Pancreas (tissue), 10 donors: ENCODE measurements around the gene CCDC69. TPM values are rescaled to one million over a fixed set of nuclear protein-coding genes. Genes with fewer than 3 reads are reported as not detected.
A peak's percentile ranks its signal among the peaks of the same experiment; 100 is the strongest.

ENCODE experiments used
- ATAC-seq, 4 donors: fragments of 200-7000 bp; cut with Tn5 transposase; one replicate each; pipeline versions ENCODE4 v1.8.0 to v1.9.1; 2020; ENCODE audit warnings: mild to moderate bottlenecking in 4 of 4, moderate library complexity in 4 of 4
- DNase-seq, 6 donors: peaks; one replicate each; pipeline ENCODE4 v3.0.0-alpha.2; 2020
- FAIRE-seq: peaks from 2 replicates; lab custom pipeline; 2012; peaks lifted over from hg19 to GRCh38; lab: Jason Lieb, UNC
- H3K27ac ChIP-seq, 4 donors: fragments of 200-600 bp; sonication (generic); 1 replicate in 3 of 4; 2 replicates in 1 of 4; pipeline versions ENCODE4 v1.5.0 to v1.8.0; 2020
- H3K27me3 ChIP-seq, 4 donors: fragments of 200-600 bp; one replicate each; pipeline ENCODE4 v1.8.0; 2021
- H3K36me3 ChIP-seq, 3 donors: fragments of 200-600 bp; sonication (generic) in 1 of 3; one replicate each; pipeline versions ENCODE4 v1.5.0 to v1.8.0; 2020 to 2021
- H3K4me1 ChIP-seq, 3 donors: fragments of 200-600 bp; one replicate each; pipeline ENCODE4 v1.8.0; 2021
- H3K4me3 ChIP-seq, 4 donors: fragments of 200-600 bp; sonication (generic) in 2 of 4; one replicate each; pipeline versions ENCODE4 v1.5.0 to v1.8.0; 2020 to 2021
- H3K9me3 ChIP-seq, 4 donors: fragments of 200-600 bp; one replicate each; pipeline ENCODE4 v1.8.0; 2021
- WGBS, 2 donors: extraction: QIAGEN DNeasy Blood & Tissue Kit; methylation state at CpG; one replicate each; pipeline ENCODE4 v1.1.7; 2013; 5-methylcytosine and 5-hydroxymethylcytosine counted together
- intact Hi-C, 3 donors: fragments of 100-400 bp; cut with DNase I; formaldehyde crosslinking; loops; one replicate each; pipeline versions ENCODE4 v1.11.1 to v1.14.2; 2022
- polyA plus RNA-seq, 2 donors: library from polyadenylated mRNA; stranded (reverse); fragments of 200-250 nt; gene quantifications; one replicate each; pipeline ENCODE4 v1.2.3, GENCODE V29; 2013
- total RNA-seq, 6 donors: library from RNA; stranded (reverse); fragmentation: NEBNext Ultra II Directional in 4 of 6; extraction: Animal tissue kit (Norgen Biotek cat#: 25700) in 4 of 6; gene quantifications; one replicate each; pipeline versions ENCODE4 v1.2.1 to v1.2.4, GENCODE V29; 2021 to 2023
- TF ChIP-seq, protein P1 (sequence below), 4 donors: fragments of 200-600 bp; sonication (generic) in 3 of 4; IDR thresholded peaks; one replicate each; pipeline versions ENCODE4 v1.5.0 to v1.8.0; 2021; ENCODE audit warnings: antibody characterized with exemption in 4 of 4
- donor health status: healthy with polysubstance abuse.
- donor health status: DM: no; HTN: no; CAD: no; lungs with moderate emphysema.
- donor health status: DM: no; HTN: no; CAD: no.
- donor health status: control.
- donor health status: control.
- donor health status: Bipolar disorder and iron deficiency.
- donor health status: DM: yes; HTN: yes; CAD: no.
- donor health status: DM: no; HTN: no; CAD: no.
- donor health status: DM: no; HTN: no; CAD: no.
- donor health status: DM: yes; HTN: yes; CAD: no.

Gene CCDC69
- total and polyA plus RNA-seq, 8 donors: 8.1 to 29.4 (median 20.4) TPM

GRCh38 chr5:151168602-151169344, 55.1 kb downstream of the CCDC69 start:
- DNase-seq (no peak), ATAC-seq (no peak), FAIRE-seq (no peak)
- WGBS, 2 donors: 82 to 84% methylated on average over 10 of the region's 10 CpGs
- no peak overlapping the region for H3K27ac ChIP-seq
- H3K4me1 ChIP-seq: peaks cover 0 to 3% (median 0%) of the 10 kb centered on the region in 3 donors
- no peaks in the 10 kb centered on the region for H3K9me3 ChIP-seq
- H3K36me3 ChIP-seq: no peaks in the 10 kb centered on the region
- TF ChIP-seq, protein P1, sequence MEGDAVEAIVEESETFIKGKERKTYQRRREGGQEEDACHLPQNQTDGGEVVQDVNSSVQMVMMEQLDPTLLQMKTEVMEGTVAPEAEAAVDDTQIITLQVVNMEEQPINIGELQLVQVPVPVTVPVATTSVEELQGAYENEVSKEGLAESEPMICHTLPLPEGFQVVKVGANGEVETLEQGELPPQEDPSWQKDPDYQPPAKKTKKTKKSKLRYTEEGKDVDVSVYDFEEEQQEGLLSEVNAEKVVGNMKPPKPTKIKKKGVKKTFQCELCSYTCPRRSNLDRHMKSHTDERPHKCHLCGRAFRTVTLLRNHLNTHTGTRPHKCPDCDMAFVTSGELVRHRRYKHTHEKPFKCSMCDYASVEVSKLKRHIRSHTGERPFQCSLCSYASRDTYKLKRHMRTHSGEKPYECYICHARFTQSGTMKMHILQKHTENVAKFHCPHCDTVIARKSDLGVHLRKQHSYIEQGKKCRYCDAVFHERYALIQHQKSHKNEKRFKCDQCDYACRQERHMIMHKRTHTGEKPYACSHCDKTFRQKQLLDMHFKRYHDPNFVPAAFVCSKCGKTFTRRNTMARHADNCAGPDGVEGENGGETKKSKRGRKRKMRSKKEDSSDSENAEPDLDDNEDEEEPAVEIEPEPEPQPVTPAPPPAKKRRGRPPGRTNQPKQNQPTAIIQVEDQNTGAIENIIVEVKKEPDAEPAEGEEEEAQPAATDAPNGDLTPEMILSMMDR (IDR thresholded peaks at IDR 0.05): no peak
- no peak overlapping the region for H3K4me3 ChIP-seq
- intact Hi-C loops: loop anchor here in 1 of 3 donors (5.0 kb wide), 1 partner anchor 41 kb away; no protein-coding TSS in a partner anchor
- no peaks in the 10 kb centered on the region for H3K27me3 ChIP-seq

DNA sequence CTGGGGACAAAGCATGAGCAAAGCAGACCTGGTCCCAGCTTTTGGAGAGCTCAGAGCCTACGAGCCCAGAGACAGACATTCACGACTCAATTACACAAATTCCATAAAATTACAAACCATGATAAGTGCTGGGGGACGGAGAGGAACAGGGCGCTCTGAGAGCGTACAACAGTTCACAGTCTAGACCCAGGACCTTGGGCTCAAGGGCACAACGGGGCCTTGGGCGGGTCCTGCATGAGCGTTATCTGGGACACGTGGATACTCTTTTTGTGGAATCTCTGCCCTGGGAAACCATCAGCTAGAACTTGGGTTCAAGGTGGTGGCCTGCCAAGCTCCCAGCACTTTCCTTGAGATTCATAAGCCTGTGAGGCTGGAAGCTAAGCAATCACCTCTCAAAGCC, 56.9 kb downstream of the CCDC69 start:
- H3K36me3 ChIP-seq: no peaks in the 10 kb centered on the region
- WGBS, 2 donors: 44 to 54% methylated on average over 9 of the region's 9 CpGs
- no peak overlapping the region for H3K27ac ChIP-seq
- peaks cover 0 to 3% (median 0%) of the 10 kb centered on the region in 3 donors for H3K4me1 ChIP-seq
- no peak overlapping the region for H3K4me3 ChIP-seq
- FAIRE-seq: no peak
- intact Hi-C loops: loop anchor here in 1 of 3 donors (5.0 kb wide), 1 partner anchor 40 kb away; no protein-coding TSS in a partner anchor
- no peak for DNase-seq
- peak in 1 of 4 donors; percentile 34 for ATAC-seq
- no peaks in the 10 kb centered on the region for H3K9me3 ChIP-seq
- H3K27me3 ChIP-seq: no peaks in the 10 kb centered on the region
- TF ChIP-seq, protein P1 (IDR thresholded peaks at IDR 0.05): no peak

GRCh38 chr5:151164687-151165392, 59.1 kb downstream of the CCDC69 start:
- H3K4me3 ChIP-seq: no peak overlapping the region
- WGBS, 2 donors: 32 to 35% methylated on average over 8 of the region's 8 CpGs
- H3K27ac ChIP-seq: no peak overlapping the region
- peaks cover 0 to 3% (median 0%) of the 10 kb centered on the region in 3 donors for H3K4me1 ChIP-seq
- DNase-seq (peak in 4 of 6 donors; percentile 60 to 85 (median 62)), FAIRE-seq (no peak), ATAC-seq (peak; percentile 85 to 98 (median 96))
- intact Hi-C loops: loop anchor here in 2 of 3 donors (5.0 kb wide), 1 partner anchor 38 kb away; no protein-coding TSS in a partner anchor
- TF ChIP-seq, protein P1 (IDR thresholded peaks at IDR 0.05): peak; percentile 70 to 83 (median 80)
- no peaks in the 10 kb centered on the region for H3K9me3 ChIP-seq
- H3K27me3 ChIP-seq: no peaks in the 10 kb centered on the region
- H3K36me3 ChIP-seq: no peaks in the 10 kb centered on the region

- FAIRE-seq (no peak), DNase-seq (no peak), ATAC-seq (no peak)
- H3K27ac ChIP-seq: no peak overlapping the region
- no peaks in the 10 kb centered on the region for H3K36me3 ChIP-seq
- peaks cover 3 to 9% (median 6%) of the 10 kb centered on the region in 3 donors for H3K4me1 ChIP-seq
- H3K4me3 ChIP-seq: no peak overlapping the region
- H3K27me3 ChIP-seq: no peaks in the 10 kb centered on the region
- TF ChIP-seq, protein P1 (IDR thresholded peaks at IDR 0.05): no peak
- whole genome bisulfite sequencing, 2 donors: 50 to 63% methylated on average over 1 of the region's 1 CpG
- intact Hi-C loops: loop anchor here in 1 of 3 donors (5.0 kb wide), 1 partner anchor 35 kb away; no protein-coding TSS in a partner anchor
- no peaks in the 10 kb centered on the region for H3K9me3 ChIP-seq
Observed at GRCh38 chr5:151162776-151163175, 61.1 kb downstream of the CCDC69 start.
